ENCODE results near the gene DHRS7. TPM values are rescaled to one million over a fixed set of nuclear protein-coding genes. Genes with fewer than 3 reads are reported as not detected.

DHRS7 gene
- total RNA-seq, 1 experiment from 2014 or later: 27.7 TPM

DNA sequence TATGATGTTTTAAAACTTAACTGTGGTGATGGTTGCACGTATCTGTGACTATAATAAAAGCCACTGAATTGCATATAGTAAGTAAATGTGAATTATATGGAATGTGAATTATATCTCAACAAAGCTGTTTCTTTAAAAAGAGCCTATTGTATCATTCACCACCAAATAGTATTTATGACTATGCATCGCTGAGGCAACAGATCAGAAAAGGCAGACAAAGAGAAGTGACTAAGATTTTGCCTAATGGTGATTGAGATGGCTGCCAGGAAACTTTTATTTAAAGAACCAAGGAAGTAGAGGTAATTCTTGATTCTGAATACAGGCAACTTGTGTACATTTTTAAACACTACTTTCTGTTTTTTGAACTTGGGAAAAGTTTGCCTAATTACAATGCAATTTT, 31.7 kb downstream of the DHRS7 start:
- DNase-seq: no peak
- Histone ChIP-seq H2AFZ (ENCODE audit: low read length) (no peak overlapping the region), H3K4me1 (ENCODE audit: insufficient read depth, low read length) (no peaks in the 10 kb centered on the region), H3K27ac (ENCODE audit: insufficient read length, low read depth, low read length) (no peak overlapping the region), H3K18ac (ENCODE audit: insufficient read length, low read depth, low read length) (no peak overlapping the region), H3K14ac (ENCODE audit: insufficient read depth, low read length) (no peak overlapping the region), H3K79me1 (ENCODE audit: insufficient read depth, low read depth, low read length, poor library complexity, severe bottlenecking) (no peaks in the 10 kb centered on the region), H4K91ac (ENCODE audit: insufficient read length, low read depth, low read length) (no peak overlapping the region), H3K4me2 (ENCODE audit: insufficient read depth, insufficient read length, low read length) (no peak overlapping the region), H3K56ac (ENCODE audit: insufficient read length, low read depth, low read length) (no peak overlapping the region), H4K20me1 (ENCODE audit: control insufficient read depth, insufficient read depth, insufficient read length) (no peaks in the 10 kb centered on the region), H4K5ac (ENCODE audit: insufficient read length, low read depth, low read length) (no peak overlapping the region), H3K9ac (ENCODE audit: extremely low read depth, insufficient read length, low read length) (no peak overlapping the region), H2BK15ac (ENCODE audit: low read depth, low read length) (no peak overlapping the region), H3K23ac (ENCODE audit: insufficient read length, low read depth, low read length) (no peak overlapping the region), H3K9me3 (ENCODE audit: control insufficient read depth, low read depth, low read length) (no peaks in the 10 kb centered on the region), H3K27me3 (ENCODE audit: insufficient read depth, low read length) (no peaks in the 10 kb centered on the region), H3K23me2 (ENCODE audit: insufficient read length, low read depth, low read length, poor library complexity, severe bottlenecking) (no peaks in the 10 kb centered on the region), H2BK120ac (ENCODE audit: low read depth, low read length, poor library complexity, severe bottlenecking) (no peak overlapping the region), H2BK12ac (ENCODE audit: insufficient read length, low read depth, low read length) (no peak overlapping the region), H2BK20ac (ENCODE audit: low read depth, low read length, poor library complexity, severe bottlenecking) (no peak overlapping the region), H3T11ph (ENCODE audit: low read length) (no peak overlapping the region), H2AK5ac (ENCODE audit: insufficient read length, low read length) (no peak overlapping the region), H3K4ac (ENCODE audit: low read depth, low read length) (no peak overlapping the region), H3K79me2 (ENCODE audit: insufficient read depth, low read length) (no peaks in the 10 kb centered on the region), H2BK5ac (ENCODE audit: insufficient read length, low read length) (no peak overlapping the region), H4K8ac (replicated peaks; ENCODE audit: insufficient read length, low read depth, low read length) (no peak overlapping the region)
- Mint-ChIP-seq H3K27me3 (ENCODE audit: low read depth) (no peaks in the 10 kb centered on the region), H3K36me3 (ENCODE audit: insufficient read depth in 1 of 3, low read depth in 3 of 3) (peaks cover under 1 to 11% (median 8%) of the 10 kb centered on the region in 3 experiments; a peak in 4 of 7 replicates), H3K9me3 (no peaks in the 10 kb centered on the region), H3K4me1 (no peaks in the 10 kb centered on the region), H3K27ac (no peak overlapping the region), H3K4me3 (no peak overlapping the region)
- no CpG with 5 or more reads among the region's 2 CpGs for WGBS (ENCODE audit: extremely low coverage, insufficient read length, low lambda C conversion rate)
- TF ChIP-seq, protein P1, sequence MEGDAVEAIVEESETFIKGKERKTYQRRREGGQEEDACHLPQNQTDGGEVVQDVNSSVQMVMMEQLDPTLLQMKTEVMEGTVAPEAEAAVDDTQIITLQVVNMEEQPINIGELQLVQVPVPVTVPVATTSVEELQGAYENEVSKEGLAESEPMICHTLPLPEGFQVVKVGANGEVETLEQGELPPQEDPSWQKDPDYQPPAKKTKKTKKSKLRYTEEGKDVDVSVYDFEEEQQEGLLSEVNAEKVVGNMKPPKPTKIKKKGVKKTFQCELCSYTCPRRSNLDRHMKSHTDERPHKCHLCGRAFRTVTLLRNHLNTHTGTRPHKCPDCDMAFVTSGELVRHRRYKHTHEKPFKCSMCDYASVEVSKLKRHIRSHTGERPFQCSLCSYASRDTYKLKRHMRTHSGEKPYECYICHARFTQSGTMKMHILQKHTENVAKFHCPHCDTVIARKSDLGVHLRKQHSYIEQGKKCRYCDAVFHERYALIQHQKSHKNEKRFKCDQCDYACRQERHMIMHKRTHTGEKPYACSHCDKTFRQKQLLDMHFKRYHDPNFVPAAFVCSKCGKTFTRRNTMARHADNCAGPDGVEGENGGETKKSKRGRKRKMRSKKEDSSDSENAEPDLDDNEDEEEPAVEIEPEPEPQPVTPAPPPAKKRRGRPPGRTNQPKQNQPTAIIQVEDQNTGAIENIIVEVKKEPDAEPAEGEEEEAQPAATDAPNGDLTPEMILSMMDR (conservative IDR thresholded peaks at IDR 0.05): no peak

Measured in H9 (cell line).